Measurements from ENCODE around the gene IQSEC1.

IQSEC1 gene

GRCh38 chr3:12978682-12979081 lies 94.5 kb downstream of the IQSEC1 start:
- Histone ChIP-seq H3K4me1 (ENCODE audit: insufficient read depth, poor library complexity, severe bottlenecking) (no peaks in the 10 kb centered on the region), H3K4me3 (ENCODE audit: severe bottlenecking) (no peak overlapping the region), H3K27me3 (ENCODE audit: insufficient read depth, poor library complexity, severe bottlenecking) (no peaks in the 10 kb centered on the region), H3K9me3 (ENCODE audit: severe bottlenecking) (no peaks in the 10 kb centered on the region), H3K36me3 (ENCODE audit: low read depth) (no peaks in the 10 kb centered on the region), H3K27ac (ENCODE audit: poor library complexity, severe bottlenecking) (no peak overlapping the region)
- ATAC-seq (ENCODE audit: low read depth) (no peak), DNase-seq (ENCODE audit: low spot score) (no peak)
- TF ChIP-seq CTCF (IDR thresholded peaks at IDR 0.05; ENCODE audit: poor library complexity, severe bottlenecking): no peak

GRCh38 chr3:12977117-12977808 lies 96.0 kb downstream of the IQSEC1 start:
- TF ChIP-seq CTCF (IDR thresholded peaks at IDR 0.05; ENCODE audit: poor library complexity, severe bottlenecking): no peak
- Histone ChIP-seq H3K4me3 (ENCODE audit: severe bottlenecking) (no peak overlapping the region), H3K36me3 (ENCODE audit: low read depth) (no peaks in the 10 kb centered on the region), H3K27ac (ENCODE audit: poor library complexity, severe bottlenecking) (no peak overlapping the region), H3K27me3 (ENCODE audit: insufficient read depth, poor library complexity, severe bottlenecking) (no peaks in the 10 kb centered on the region), H3K9me3 (ENCODE audit: severe bottlenecking) (no peaks in the 10 kb centered on the region), H3K4me1 (ENCODE audit: insufficient read depth, poor library complexity, severe bottlenecking) (no peaks in the 10 kb centered on the region)
- DNase-seq (ENCODE audit: low spot score): no peak
- no peak for ATAC-seq (ENCODE audit: low read depth)

- no peaks in the 10 kb centered on the region for H3K36me3 ChIP-seq (ENCODE audit: low read depth)
- ATAC-seq (ENCODE audit: low read depth): no peak; the same call in 2 of the 3 replicates
Observed at GRCh38 chr3:12975748-12976522, 97.3 kb downstream of the IQSEC1 start.

GRCh38 chr3:12974819-12975218 lies 98.4 kb downstream of the IQSEC1 start:
- DNase-seq (ENCODE audit: low spot score) (no peak), ATAC-seq (ENCODE audit: low read depth) (0 out of 3 replicates have a peak, but pooled peaks have one; percentile 13)
- no peaks in the 10 kb centered on the region for H3K4me1 ChIP-seq (ENCODE audit: insufficient read depth, poor library complexity, severe bottlenecking)
- no peak overlapping the region for H3K27ac ChIP-seq (ENCODE audit: poor library complexity, severe bottlenecking)
- H3K27me3 ChIP-seq (ENCODE audit: insufficient read depth, poor library complexity, severe bottlenecking): no peaks in the 10 kb centered on the region
- no peaks in the 10 kb centered on the region for H3K36me3 ChIP-seq (ENCODE audit: low read depth)
- no peak overlapping the region for H3K4me3 ChIP-seq (ENCODE audit: severe bottlenecking)
- no peak for TF ChIP-seq CTCF (IDR thresholded peaks at IDR 0.05; ENCODE audit: poor library complexity, severe bottlenecking)
- no peaks in the 10 kb centered on the region for H3K9me3 ChIP-seq (ENCODE audit: severe bottlenecking)

More at GRCh38 chr3:12975748-12976522, 97.3 kb downstream of the IQSEC1 start:
- TF ChIP-seq CTCF (IDR thresholded peaks at IDR 0.05; ENCODE audit: poor library complexity, severe bottlenecking): no peak
- Histone ChIP-seq H3K9me3 (ENCODE audit: severe bottlenecking) (no peaks in the 10 kb centered on the region), H3K4me1 (ENCODE audit: insufficient read depth, poor library complexity, severe bottlenecking) (no peaks in the 10 kb centered on the region), H3K27ac (ENCODE audit: poor library complexity, severe bottlenecking) (no peak overlapping the region), H3K27me3 (ENCODE audit: insufficient read depth, poor library complexity, severe bottlenecking) (no peaks in the 10 kb centered on the region), H3K4me3 (ENCODE audit: severe bottlenecking) (no peak overlapping the region)
- DNase-seq (ENCODE audit: low spot score): no peak

All from RWPE2 (cell line).